Measurements from ENCODE around the gene KIRREL3. TPM values are rescaled to one million over a fixed set of nuclear protein-coding genes. Genes with fewer than 3 reads are reported as not detected.

KIRREL3 gene
- total RNA-seq, 3 donors from 2014 or later, result not detected

DNA sequence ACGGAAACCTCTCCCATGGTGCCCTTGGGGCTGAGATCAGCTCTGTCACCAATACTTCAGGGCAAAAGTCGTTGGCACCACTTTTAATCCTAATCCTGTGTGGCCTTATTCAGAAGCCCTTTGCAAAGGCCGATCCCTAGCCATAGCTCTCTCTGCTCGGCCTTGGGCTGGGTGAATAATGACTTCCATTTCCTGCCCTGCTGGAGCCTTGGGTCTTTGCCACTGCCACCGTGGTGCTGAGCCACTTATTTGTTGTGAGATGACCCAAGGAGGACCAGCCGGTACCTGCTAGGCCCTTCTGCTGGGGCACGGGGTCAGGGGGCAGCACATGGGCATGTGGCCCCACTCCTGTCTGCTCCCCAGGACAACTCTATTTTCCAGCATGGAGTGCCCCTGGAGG is 456.9 kb downstream of the KIRREL3 start:
- H3K36me3 Mint-ChIP-seq (ENCODE audit: insufficient read depth), result no peaks in the 10 kb centered on the region
- no peak for DNase-seq
- no peaks in the 10 kb centered on the region for H3K9me3 Mint-ChIP-seq
- no peaks in the 10 kb centered on the region for H3K4me1 Mint-ChIP-seq (ENCODE audit: low read depth)
- no peak for ATAC-seq
- peaks cover 13% of the 10 kb centered on the region for H3K27me3 Mint-ChIP-seq (ENCODE audit: low read depth)
- H3K4me3 Mint-ChIP-seq, result no peak overlapping the region

DNA sequence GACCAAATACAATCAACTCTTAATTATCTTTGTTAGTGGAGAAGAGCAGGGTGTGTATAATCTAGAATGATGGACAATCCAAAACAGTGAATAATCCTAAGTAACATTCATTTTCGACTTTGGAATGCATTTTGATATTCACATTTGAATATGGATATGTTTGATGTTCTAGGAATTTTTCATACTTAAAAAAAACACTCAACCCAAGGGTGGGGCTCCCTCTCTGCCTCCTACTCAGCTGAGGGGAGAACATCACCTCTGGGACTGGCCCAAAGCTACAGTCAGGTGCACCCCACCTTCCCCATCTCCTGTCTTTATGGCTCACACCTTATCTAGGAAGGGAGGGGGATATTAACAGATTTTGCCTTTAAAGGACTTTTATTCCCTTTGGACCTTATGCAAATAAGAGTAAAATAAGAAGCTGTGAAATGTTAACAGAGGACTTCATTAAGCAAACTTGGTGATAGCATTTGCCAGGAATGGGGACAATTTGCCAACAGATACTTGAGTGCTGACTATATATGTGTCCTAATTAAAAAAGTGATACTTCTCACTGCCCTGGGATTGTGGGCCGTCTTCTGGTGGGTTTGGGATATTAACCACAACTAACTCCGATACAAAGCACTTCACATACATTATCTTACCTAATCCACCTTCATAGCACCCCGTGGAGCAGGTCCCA is 458.1 kb downstream of the KIRREL3 start:
- no peak for ATAC-seq
- DNase-seq, result no peak
- Mint-ChIP-seq H3K4me3 (no peak overlapping the region), H3K4me1 (ENCODE audit: low read depth) (no peaks in the 10 kb centered on the region), H3K9me3 (no peaks in the 10 kb centered on the region), H3K36me3 (ENCODE audit: insufficient read depth) (no peaks in the 10 kb centered on the region), H3K27me3 (ENCODE audit: low read depth) (peaks cover 13% of the 10 kb centered on the region)

DNA sequence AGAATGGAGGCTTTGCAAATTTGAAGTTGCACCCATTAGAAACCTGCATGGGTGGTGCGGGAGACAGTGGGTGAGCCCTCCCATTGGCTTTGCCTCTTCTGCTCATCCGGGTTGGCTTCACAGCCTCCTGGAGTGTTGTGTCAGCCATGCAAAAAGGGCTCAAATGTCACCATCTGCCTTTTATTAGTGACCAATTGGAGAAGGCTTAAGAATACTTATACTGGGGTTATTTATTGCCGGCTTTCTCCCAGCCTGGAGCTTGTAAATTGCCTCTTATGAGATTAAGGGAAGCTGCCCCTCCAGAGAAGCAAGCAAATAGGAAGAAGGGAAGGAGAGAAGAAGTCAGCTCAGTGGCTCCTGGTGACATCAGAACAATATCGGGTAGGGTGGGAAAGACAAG is 462.5 kb downstream of the KIRREL3 start:
- H3K9me3 Mint-ChIP-seq, result no peaks in the 10 kb centered on the region
- no peaks in the 10 kb centered on the region for H3K27me3 Mint-ChIP-seq (ENCODE audit: low read depth)
- ATAC-seq, result no peak
- no peaks in the 10 kb centered on the region for H3K4me1 Mint-ChIP-seq (ENCODE audit: low read depth)
- H3K36me3 Mint-ChIP-seq (ENCODE audit: insufficient read depth), result no peaks in the 10 kb centered on the region
- DNase-seq, result no peak
- no peak overlapping the region for H3K4me3 Mint-ChIP-seq

DNA sequence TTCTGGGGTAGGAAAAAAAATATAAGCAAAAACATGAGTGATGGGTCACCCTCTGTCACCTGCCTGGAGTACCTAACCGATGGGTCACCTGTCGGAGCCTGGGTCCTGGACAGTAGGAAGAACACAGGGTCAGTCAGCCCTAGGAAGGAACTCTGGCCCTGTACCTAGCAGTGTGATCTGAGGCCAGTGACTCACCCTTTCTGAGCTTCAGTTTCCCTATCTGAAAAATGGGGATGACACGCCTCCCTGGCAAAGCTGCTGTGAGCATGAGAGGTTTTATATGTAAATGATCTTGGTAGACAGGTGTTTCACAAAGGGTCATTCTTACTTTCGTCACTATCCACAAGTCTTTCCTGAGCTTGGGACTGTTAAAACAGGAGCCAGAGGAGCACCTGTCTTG is 463.1 kb downstream of the KIRREL3 start:
- Mint-ChIP-seq H3K9me3 (no peaks in the 10 kb centered on the region), H3K4me3 (no peak overlapping the region), H3K27me3 (ENCODE audit: low read depth) (no peaks in the 10 kb centered on the region), H3K36me3 (ENCODE audit: insufficient read depth) (no peaks in the 10 kb centered on the region), H3K4me1 (ENCODE audit: low read depth) (no peaks in the 10 kb centered on the region)
- no peak for DNase-seq
- ATAC-seq, result no peak

- H3K27me3 Mint-ChIP-seq (ENCODE audit: low read depth), result no peaks in the 10 kb centered on the region
These were observed 466.3 kb downstream of the KIRREL3 start for GRCh38 chr11:126534141-126534805.

GRCh38 chr11:126533560-126533959 is 467.0 kb downstream of the KIRREL3 start:
- ATAC-seq, result no peak
- H3K4me1 Mint-ChIP-seq (ENCODE audit: low read depth), result no peaks in the 10 kb centered on the region
- H3K27me3 Mint-ChIP-seq (ENCODE audit: low read depth), result no peaks in the 10 kb centered on the region

More at GRCh38 chr11:126534141-126534805, 466.3 kb downstream of the KIRREL3 start:
- no peak for DNase-seq
- no peak overlapping the region for H3K4me3 Mint-ChIP-seq
- H3K36me3 Mint-ChIP-seq (ENCODE audit: insufficient read depth), result no peaks in the 10 kb centered on the region
- no peak for ATAC-seq
- H3K9me3 Mint-ChIP-seq, result no peaks in the 10 kb centered on the region
- H3K4me1 Mint-ChIP-seq (ENCODE audit: low read depth), result no peaks in the 10 kb centered on the region

DNA sequence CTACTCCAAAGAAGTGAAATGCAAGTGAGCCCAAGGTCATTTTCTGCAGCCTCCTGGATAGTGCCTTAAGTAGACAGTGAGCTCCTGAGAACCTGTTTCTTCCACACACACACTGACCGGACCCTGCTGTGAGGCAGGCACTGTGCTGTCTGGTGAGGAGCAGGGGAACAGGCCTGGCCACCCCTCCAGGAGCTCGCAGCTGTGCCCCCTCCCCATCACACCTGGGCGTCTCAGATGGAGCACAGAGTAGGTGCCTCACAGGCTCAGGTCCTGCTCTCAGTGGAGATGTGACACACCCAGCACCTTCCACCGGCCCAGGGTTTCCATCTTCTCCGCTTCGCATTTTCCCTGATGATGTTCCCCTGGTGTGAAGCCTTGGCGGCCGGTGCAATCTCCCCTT is 470.2 kb downstream of the KIRREL3 start:
- H3K9me3 Mint-ChIP-seq, result no peaks in the 10 kb centered on the region

More at GRCh38 chr11:126533560-126533959, 467.0 kb downstream of the KIRREL3 start:
- H3K9me3 Mint-ChIP-seq, result no peaks in the 10 kb centered on the region
- no peak for DNase-seq
- H3K36me3 Mint-ChIP-seq (ENCODE audit: insufficient read depth), result no peaks in the 10 kb centered on the region
- no peak overlapping the region for H3K4me3 Mint-ChIP-seq

GRCh38 chr11:126529037-126529436 is 471.5 kb downstream of the KIRREL3 start:
- H3K9me3 Mint-ChIP-seq, result no peaks in the 10 kb centered on the region
- H3K27me3 Mint-ChIP-seq (ENCODE audit: low read depth), result peaks cover 7% of the 10 kb centered on the region
- H3K36me3 Mint-ChIP-seq (ENCODE audit: insufficient read depth), result no peaks in the 10 kb centered on the region
- no peaks in the 10 kb centered on the region for H3K4me1 Mint-ChIP-seq (ENCODE audit: low read depth)
- ATAC-seq (no peak), DNase-seq (no peak)
- H3K4me3 Mint-ChIP-seq, result no peak overlapping the region

More for the DNA sequence above, 470.2 kb downstream of the KIRREL3 start:
- H3K4me1 Mint-ChIP-seq (ENCODE audit: low read depth), result no peaks in the 10 kb centered on the region
- H3K36me3 Mint-ChIP-seq (ENCODE audit: insufficient read depth), result no peaks in the 10 kb centered on the region
- ATAC-seq (no peak), DNase-seq (no peak)
- peaks cover 7% of the 10 kb centered on the region for H3K27me3 Mint-ChIP-seq (ENCODE audit: low read depth)
- H3K4me3 Mint-ChIP-seq, result no peak overlapping the region

DNA sequence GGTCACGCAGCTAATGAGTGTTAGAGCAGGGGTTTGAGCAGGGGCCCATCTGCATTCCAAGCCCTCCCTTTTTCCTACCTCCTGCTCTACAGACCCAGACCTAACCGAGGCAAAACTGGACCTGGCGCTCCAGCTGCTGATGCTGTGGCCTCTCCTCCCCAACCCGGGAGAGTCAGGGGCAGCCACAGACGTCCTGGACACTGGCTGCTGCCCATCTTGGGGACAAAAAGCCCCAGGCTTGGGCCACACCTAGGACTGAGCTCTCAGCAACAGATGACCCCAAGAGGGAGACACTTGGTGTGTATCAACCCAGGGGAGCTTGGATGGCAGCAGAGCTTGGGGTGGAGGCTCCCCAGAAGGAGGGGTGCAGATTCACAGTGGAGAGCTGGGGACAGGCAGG is 472.5 kb downstream of the KIRREL3 start:
- Mint-ChIP-seq H3K4me3 (no peak overlapping the region), H3K4me1 (ENCODE audit: low read depth) (no peaks in the 10 kb centered on the region), H3K36me3 (ENCODE audit: insufficient read depth) (no peaks in the 10 kb centered on the region), H3K27me3 (ENCODE audit: low read depth) (peaks cover 7% of the 10 kb centered on the region), H3K9me3 (no peaks in the 10 kb centered on the region)
- no peak for DNase-seq
- ATAC-seq, result no peak

GRCh38 chr11:126527651-126528050 is 472.9 kb downstream of the KIRREL3 start:
- H3K36me3 Mint-ChIP-seq (ENCODE audit: insufficient read depth), result no peaks in the 10 kb centered on the region
- H3K4me3 Mint-ChIP-seq, result no peak overlapping the region
- ATAC-seq (no peak), DNase-seq (no peak)
- H3K4me1 Mint-ChIP-seq (ENCODE audit: low read depth), result no peaks in the 10 kb centered on the region
- H3K27me3 Mint-ChIP-seq (ENCODE audit: low read depth), result peaks cover 7% of the 10 kb centered on the region
- H3K9me3 Mint-ChIP-seq, result no peaks in the 10 kb centered on the region

- H3K4me1 Mint-ChIP-seq (ENCODE audit: low read depth), result no peaks in the 10 kb centered on the region
- ATAC-seq, result no peak
- H3K36me3 Mint-ChIP-seq (ENCODE audit: insufficient read depth), result no peaks in the 10 kb centered on the region
- no peak overlapping the region for H3K4me3 Mint-ChIP-seq
- no peaks in the 10 kb centered on the region for H3K9me3 Mint-ChIP-seq
- H3K27me3 Mint-ChIP-seq (ENCODE audit: low read depth), result peaks cover 7% of the 10 kb centered on the region
- DNase-seq, result no peak
These were observed 474.1 kb downstream of the KIRREL3 start for GRCh38 chr11:126526471-126526870.

- no peaks in the 10 kb centered on the region for H3K4me1 Mint-ChIP-seq (ENCODE audit: low read depth)
- no peaks in the 10 kb centered on the region for H3K9me3 Mint-ChIP-seq
- H3K4me3 Mint-ChIP-seq, result no peak overlapping the region
- no peaks in the 10 kb centered on the region for H3K36me3 Mint-ChIP-seq (ENCODE audit: insufficient read depth)
- ATAC-seq, result no peak
- DNase-seq, result no peak
- peaks cover 7% of the 10 kb centered on the region for H3K27me3 Mint-ChIP-seq (ENCODE audit: low read depth)
These were observed 474.9 kb downstream of the KIRREL3 start for GRCh38 chr11:126525702-126526101.

DNA sequence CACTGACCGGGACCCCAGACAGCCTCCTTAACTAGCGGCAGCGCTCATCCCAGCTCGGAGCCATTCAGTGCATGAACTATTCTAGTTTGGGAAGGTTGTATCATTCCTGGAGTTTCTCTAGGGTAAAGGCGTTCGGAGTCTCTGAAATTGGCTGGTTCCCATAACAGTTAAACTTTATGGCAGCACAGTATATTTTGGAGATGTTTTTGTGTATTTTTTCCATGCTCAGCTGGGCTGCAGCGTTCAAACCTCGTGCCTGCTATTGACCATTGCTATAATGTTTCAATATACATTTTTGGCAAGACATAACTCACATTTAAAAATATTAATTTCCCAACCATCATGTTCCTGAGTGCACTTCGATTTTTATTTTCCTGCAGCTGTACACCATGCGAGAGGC is 475.4 kb downstream of the KIRREL3 start:
- peaks cover 11% of the 10 kb centered on the region for H3K27me3 Mint-ChIP-seq (ENCODE audit: low read depth)
- H3K36me3 Mint-ChIP-seq (ENCODE audit: insufficient read depth), result no peaks in the 10 kb centered on the region
- no peaks in the 10 kb centered on the region for H3K9me3 Mint-ChIP-seq
- no peak for ATAC-seq
- no peak overlapping the region for H3K4me3 Mint-ChIP-seq
- no peak for DNase-seq
- H3K4me1 Mint-ChIP-seq (ENCODE audit: low read depth), result no peaks in the 10 kb centered on the region

DNA sequence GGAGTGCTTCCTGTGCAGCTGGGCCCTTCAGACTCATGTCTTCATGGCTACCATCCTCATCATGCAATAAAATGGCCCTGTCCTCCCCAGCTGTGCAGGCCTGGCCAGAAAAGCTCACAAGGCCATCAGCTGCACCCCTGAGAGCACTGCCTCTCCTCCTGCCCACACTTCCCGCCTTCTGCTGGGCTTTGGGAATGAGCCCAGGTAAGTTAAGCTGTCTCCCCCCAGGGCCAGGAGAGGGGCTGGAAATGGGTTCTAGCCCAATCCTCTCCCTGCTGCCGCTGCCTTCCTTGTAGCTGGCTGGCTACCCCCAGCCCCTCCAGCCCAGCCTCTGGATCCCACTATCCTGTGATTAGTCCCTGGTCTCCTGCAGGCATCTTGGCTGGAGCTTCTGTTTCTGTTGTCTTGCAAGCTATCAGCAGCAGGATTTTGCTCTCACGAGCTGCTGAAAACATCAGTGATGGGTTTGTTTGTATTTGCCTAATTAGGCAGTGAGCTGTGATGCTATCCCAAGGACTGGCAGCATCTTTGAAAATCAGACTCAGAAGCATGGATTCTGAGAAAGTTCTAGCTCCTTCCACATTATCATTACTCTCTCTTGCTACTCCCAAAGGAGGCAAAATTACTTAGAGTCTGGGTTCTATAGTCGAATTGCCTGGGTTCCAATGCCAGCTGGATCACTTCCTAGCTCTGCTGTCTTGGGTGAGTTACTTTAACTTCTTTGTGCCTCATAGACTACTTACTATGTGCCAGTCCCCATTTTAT is 476.9 kb downstream of the KIRREL3 start:
- DNase-seq (no peak), ATAC-seq (no peak)
- no peaks in the 10 kb centered on the region for H3K4me1 Mint-ChIP-seq (ENCODE audit: low read depth)
- H3K27me3 Mint-ChIP-seq (ENCODE audit: low read depth), result peaks cover 11% of the 10 kb centered on the region
- H3K4me3 Mint-ChIP-seq, result no peak overlapping the region
- no peaks in the 10 kb centered on the region for H3K9me3 Mint-ChIP-seq
- H3K36me3 Mint-ChIP-seq (ENCODE audit: insufficient read depth), result no peaks in the 10 kb centered on the region

DNA sequence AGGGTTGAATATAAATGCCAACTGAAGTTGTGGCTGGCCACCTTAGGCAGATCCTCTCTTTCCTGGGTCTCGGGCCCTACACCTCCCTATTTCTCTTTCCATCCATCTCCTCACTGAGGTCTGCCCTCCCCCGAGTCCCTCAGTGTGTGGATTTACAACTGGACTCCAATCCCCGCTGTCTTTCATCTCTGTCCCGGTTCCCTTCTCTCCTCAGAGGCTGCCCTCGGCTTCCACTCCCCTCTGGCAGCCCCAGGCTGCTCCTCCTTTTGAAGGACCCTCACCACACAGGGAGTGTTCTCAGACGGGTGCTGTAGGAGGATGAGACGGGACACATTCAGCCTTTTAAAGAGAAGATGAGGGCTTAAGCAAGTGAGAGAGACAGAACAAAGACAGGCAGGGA is 478.0 kb downstream of the KIRREL3 start:
- Mint-ChIP-seq H3K9me3 (no peaks in the 10 kb centered on the region), H3K27me3 (ENCODE audit: low read depth) (peaks cover 11% of the 10 kb centered on the region), H3K4me1 (ENCODE audit: low read depth) (no peaks in the 10 kb centered on the region), H3K4me3 (no peak overlapping the region), H3K36me3 (ENCODE audit: insufficient read depth) (no peaks in the 10 kb centered on the region)
- no peak for ATAC-seq
- no peak for DNase-seq

Data from activated T-cell treated with anti-CD3 and anti-CD28 coated beads, Interleukin-2, amount 50 U/mL, for 4 hours (primary cell).